Endodermal cell (in vitro differentiated cells): ENCODE measurements around the gene PGS1. TPM values are rescaled to one million over a fixed set of nuclear protein-coding genes. Genes with fewer than 3 reads are reported as not detected.
A peak's percentile ranks its signal among the peaks of the same experiment; 100 is the strongest.

Experiments
- DNase-seq: peaks from one replicate; pipeline ENCODE4 v3.0.0-alpha.2; 2017
- H3K27ac ChIP-seq: 2 replicates; pipeline ENCODE4 v1.5.1; 2013; ENCODE audit warnings: mild to moderate bottlenecking, low read depth, low read length, moderate library complexity
- H3K27me3 ChIP-seq: 2 replicates; pipeline ENCODE4 v1.6.1; 2013; ENCODE audit warnings: mild to moderate bottlenecking, low read length, moderate library complexity; ENCODE audit not compliant: insufficient read depth, control insufficient read depth, poor library complexity, severe bottlenecking
- H3K36me3 ChIP-seq: 2 replicates; pipeline ENCODE4 v1.7.0; 2013; ENCODE audit warnings: mild to moderate bottlenecking, low read length, moderate library complexity; ENCODE audit not compliant: control insufficient read depth, insufficient read depth
- H3K4me1 ChIP-seq: one replicate; pipeline ENCODE4 v1.7.0; 2013; ENCODE audit warnings: low read length; ENCODE audit not compliant: control insufficient read depth, insufficient read depth
- H3K4me3 ChIP-seq: 2 replicates; pipeline ENCODE4 v1.5.1; 2013; ENCODE audit warnings: mild to moderate bottlenecking, low read length, moderate library complexity
- H3K9ac ChIP-seq: 2 replicates; pipeline ENCODE4 v1.6.1; 2013; ENCODE audit warnings: mild to moderate bottlenecking, low read length, moderate library complexity; ENCODE audit not compliant: poor library complexity, severe bottlenecking; ENCODE audit errors: extremely low read depth
- H3K9me3 ChIP-seq: 2 replicates; pipeline ENCODE4 v1.6.1; 2013; ENCODE audit warnings: mild to moderate bottlenecking, low read length, moderate library complexity; ENCODE audit not compliant: control insufficient read depth
- H3K27ac Mint-ChIP-seq: 2 replicates; pipeline ENCODE4 v1.8.0; 2020; ENCODE audit warnings: mixed read lengths
- H3K27me3 Mint-ChIP-seq: 2 replicates; pipeline ENCODE4 v1.8.0; 2021; ENCODE audit warnings: mild to moderate bottlenecking, mixed read lengths; ENCODE audit not compliant: insufficient read depth
- H3K36me3 Mint-ChIP-seq: 2 replicates; pipeline ENCODE4 v1.8.0; 2020; ENCODE audit warnings: low read depth, mixed read lengths
- H3K4me1 Mint-ChIP-seq: 2 replicates; pipeline ENCODE4 v1.8.0; 2020; ENCODE audit warnings: mixed read lengths
- H3K4me3 Mint-ChIP-seq: 2 replicates; pipeline ENCODE4 v1.8.0; 2020; ENCODE audit warnings: mild to moderate bottlenecking, moderate library complexity, mixed read lengths
- H3K9me3 Mint-ChIP-seq: 2 replicates; pipeline ENCODE4 v1.8.0; 2020; ENCODE audit warnings: mild to moderate bottlenecking, mixed read lengths
- WGBS, 2 experiments: methylation state at CpG; one replicate each; pipeline versions ENCODE4 v1.1.5 to v1.1.7; 2013; ENCODE audit warnings: missing lambda C conversion rate in 2 of 2, mixed read lengths in 1 of 2; ENCODE audit not compliant: insufficient coverage in 1 of 2, insufficient read length in 1 of 2; 5-methylcytosine and 5-hydroxymethylcytosine counted together
- total RNA-seq, 2 donors: library from RNA; stranded (reverse); fragmentation: NEBNext Ultra II Directional in 1 of 2; extraction: Animal tissue kit (Norgen Biotek cat#: 25700) in 1 of 2; gene quantifications; 2 replicates in 1 of 2; 3 replicates in 1 of 2; pipeline ENCODE4 v1.2.1, GENCODE V29; 2021
- TF ChIP-seq, protein P1 (sequence below): fragments of 200-600 bp; sonication (generic); conservative IDR thresholded peaks from 2 replicates; pipeline ENCODE4 v1.5.0; 2021; ENCODE audit warnings: antibody characterized with exemption, mild to moderate bottlenecking

The PGS1 gene
- total RNA-seq, 2 donors from 2014 or later, result 57.1 to 58.2 TPM

DNA sequence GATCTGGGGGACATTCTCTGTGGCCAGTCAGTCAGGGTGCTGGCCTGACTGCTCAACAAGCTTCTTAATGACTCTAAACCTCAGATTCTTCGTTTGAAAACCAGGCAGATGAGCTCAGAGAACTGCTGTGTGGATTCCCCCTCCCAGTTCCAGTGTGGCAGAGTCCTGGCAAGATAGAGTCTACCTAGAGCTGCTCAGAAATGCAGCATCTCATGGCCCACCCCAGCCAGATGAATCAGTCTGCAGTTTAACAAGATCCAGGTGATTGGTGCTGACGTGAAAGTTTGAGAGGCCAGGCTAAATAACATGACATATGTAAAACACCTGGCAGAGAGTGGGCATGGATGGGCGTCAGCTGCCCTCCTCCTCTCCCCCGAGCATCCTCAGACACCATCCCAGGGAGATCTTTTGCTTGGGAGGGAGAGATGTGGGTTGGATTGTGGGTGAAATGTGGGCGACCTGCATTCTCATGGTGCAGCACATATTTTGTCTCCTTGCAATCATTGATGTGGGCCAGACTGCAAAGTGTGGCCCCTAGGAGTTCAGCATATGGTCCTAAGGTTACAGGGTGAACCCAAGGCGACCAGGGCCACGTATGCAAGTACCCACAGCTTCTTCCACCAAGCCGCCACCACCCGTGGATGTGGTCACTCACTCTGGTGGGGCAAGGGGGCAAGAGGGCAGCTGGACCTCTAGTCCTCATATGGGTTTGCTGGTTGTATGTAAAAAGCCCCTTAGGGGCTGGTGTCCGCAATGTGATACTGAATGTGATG, 38.1 kb upstream of the PGS1 start:
- Histone ChIP-seq H3K4me3 (no peak overlapping the region), H3K4me1 (peaks cover 4% of the 10 kb centered on the region), H3K9me3 (no peaks in the 10 kb centered on the region), H3K36me3 (no peaks in the 10 kb centered on the region), H3K27me3 (peaks cover 9% of the 10 kb centered on the region), H3K27ac (no peak overlapping the region), H3K9ac (no peak overlapping the region)
- 84 to 88% methylated on average over 8 to 9 of the region's 10 CpGs for WGBS, 2 experiments
- peaks cover 21% of the 10 kb centered on the region for H3K27me3 Mint-ChIP-seq
- H3K4me3 Mint-ChIP-seq, result peak overlapping the region; percentile 20
- H3K27ac Mint-ChIP-seq, result no peak overlapping the region
- H3K36me3 Mint-ChIP-seq, result no peaks in the 10 kb centered on the region
- TF ChIP-seq, protein P1, sequence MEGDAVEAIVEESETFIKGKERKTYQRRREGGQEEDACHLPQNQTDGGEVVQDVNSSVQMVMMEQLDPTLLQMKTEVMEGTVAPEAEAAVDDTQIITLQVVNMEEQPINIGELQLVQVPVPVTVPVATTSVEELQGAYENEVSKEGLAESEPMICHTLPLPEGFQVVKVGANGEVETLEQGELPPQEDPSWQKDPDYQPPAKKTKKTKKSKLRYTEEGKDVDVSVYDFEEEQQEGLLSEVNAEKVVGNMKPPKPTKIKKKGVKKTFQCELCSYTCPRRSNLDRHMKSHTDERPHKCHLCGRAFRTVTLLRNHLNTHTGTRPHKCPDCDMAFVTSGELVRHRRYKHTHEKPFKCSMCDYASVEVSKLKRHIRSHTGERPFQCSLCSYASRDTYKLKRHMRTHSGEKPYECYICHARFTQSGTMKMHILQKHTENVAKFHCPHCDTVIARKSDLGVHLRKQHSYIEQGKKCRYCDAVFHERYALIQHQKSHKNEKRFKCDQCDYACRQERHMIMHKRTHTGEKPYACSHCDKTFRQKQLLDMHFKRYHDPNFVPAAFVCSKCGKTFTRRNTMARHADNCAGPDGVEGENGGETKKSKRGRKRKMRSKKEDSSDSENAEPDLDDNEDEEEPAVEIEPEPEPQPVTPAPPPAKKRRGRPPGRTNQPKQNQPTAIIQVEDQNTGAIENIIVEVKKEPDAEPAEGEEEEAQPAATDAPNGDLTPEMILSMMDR, result no peak
- no peaks in the 10 kb centered on the region for H3K4me1 Mint-ChIP-seq
- H3K9me3 Mint-ChIP-seq, result no peaks in the 10 kb centered on the region
- no peak for DNase-seq

GRCh38 chr17:78341559-78342448, 36.6 kb upstream of the PGS1 start:
- no peak overlapping the region for H3K9ac ChIP-seq
- no peak overlapping the region for H3K4me3 ChIP-seq
- H3K36me3 ChIP-seq, result no peaks in the 10 kb centered on the region
- H3K4me1 Mint-ChIP-seq, result no peaks in the 10 kb centered on the region
- no peak overlapping the region for H3K27ac Mint-ChIP-seq
- TF ChIP-seq, protein P1, result no peak
- peaks cover 9% of the 10 kb centered on the region for H3K27me3 ChIP-seq
- H3K36me3 Mint-ChIP-seq, result no peaks in the 10 kb centered on the region
- peaks cover 27% of the 10 kb centered on the region for H3K27me3 Mint-ChIP-seq
- H3K4me3 Mint-ChIP-seq, result peak overlapping the region; percentile 26
- 20 to 42% methylated on average over 2 to 90 of the region's 95 CpGs for WGBS, 2 experiments
- H3K4me1 ChIP-seq, result peaks cover 4% of the 10 kb centered on the region
- peak overlapping the region; percentile 29 for H3K27ac ChIP-seq
- H3K9me3 Mint-ChIP-seq, result no peaks in the 10 kb centered on the region
- no peaks in the 10 kb centered on the region for H3K9me3 ChIP-seq
- peak; percentile 92 for DNase-seq

- no peaks in the 10 kb centered on the region for H3K9me3 Mint-ChIP-seq
- Histone ChIP-seq H3K27ac (peak overlapping the region; percentile 29), H3K9ac (no peak overlapping the region), H3K36me3 (no peaks in the 10 kb centered on the region), H3K9me3 (no peaks in the 10 kb centered on the region), H3K27me3 (peaks cover 9% of the 10 kb centered on the region), H3K4me1 (peaks cover 4% of the 10 kb centered on the region), H3K4me3 (no peak overlapping the region)
- DNase-seq, result peak; percentile 89
- H3K4me1 Mint-ChIP-seq, result no peaks in the 10 kb centered on the region
- WGBS, 2 experiments, result 39 to 65% methylated on average over 13 to 22 of the region's 26 CpGs
- H3K36me3 Mint-ChIP-seq, result no peaks in the 10 kb centered on the region
- TF ChIP-seq, protein P1, result no peak
- no peak overlapping the region for H3K27ac Mint-ChIP-seq
- peak overlapping the region; percentile 15 for H3K4me3 Mint-ChIP-seq
- peaks cover 22% of the 10 kb centered on the region for H3K27me3 Mint-ChIP-seq
Measured at GRCh38 chr17:78342449-78343186, 35.8 kb upstream of the PGS1 start.
